Dedifferentiated amniotic fluid mesenchymal stem cell (primary cell): Measurements from ENCODE around the gene MET.

Experiments used
- DNase-seq: peaks from one replicate; pipeline ENCODE4 v3.0.0-alpha.2; 2016; ENCODE audit errors: extremely low spot score

The MET gene

GRCh38 chr7:116783666-116784318 is 111.8 kb downstream of the MET start:
- no peak for DNase-seq

GRCh38 chr7:116784647-116785046 is 112.7 kb downstream of the MET start:
- DNase-seq: no peak

GRCh38 chr7:116785843-116786242 is 113.8 kb downstream of the MET start:
- DNase-seq: no peak

- DNase-seq: no peak
These were observed 114.9 kb downstream of the MET start for GRCh38 chr7:116786791-116787443.

GRCh38 chr7:116787881-116788280 is 115.9 kb downstream of the MET start:
- DNase-seq: no peak

- DNase-seq: no peak
These were observed 116.7 kb downstream of the MET start for GRCh38 chr7:116788572-116789197.

GRCh38 chr7:116790025-116790424 is 118.0 kb downstream of the MET start:
- no peak for DNase-seq

- DNase-seq: no peak
These were observed 120.8 kb downstream of the MET start for GRCh38 chr7:116792813-116793212.

- DNase-seq: no peak
These were observed 121.9 kb downstream of the MET start for GRCh38 chr7:116793795-116794340.

- DNase-seq: no peak
These were observed 124.5 kb downstream of the MET start for GRCh38 chr7:116796471-116796870.

GRCh38 chr7:116797612-116798011 is 125.6 kb downstream of the MET start:
- peak; percentile 29 for DNase-seq

GRCh38 chr7:116798232-116798631 is 126.2 kb downstream of the MET start:
- no peak for DNase-seq

- DNase-seq: no peak
These were observed 127.9 kb downstream of the MET start for GRCh38 chr7:116799916-116800315.

GRCh38 chr7:116800594-116800993 is 128.6 kb downstream of the MET start:
- no peak for DNase-seq

- peak; percentile 66 for DNase-seq
These were observed 129.2 kb downstream of the MET start for GRCh38 chr7:116801092-116801710.

- DNase-seq: peak; percentile 78
These were observed 130.2 kb downstream of the MET start for GRCh38 chr7:116802144-116802745.

GRCh38 chr7:116802746-116803152 is 130.8 kb downstream of the MET start:
- DNase-seq: peak; percentile 68

GRCh38 chr7:116804471-116804870 is 132.5 kb downstream of the MET start:
- DNase-seq: no peak

GRCh38 chr7:116805100-116805544 is 133.1 kb downstream of the MET start:
- DNase-seq: peak; percentile 66

- no peak for DNase-seq
These were observed 134.3 kb downstream of the MET start for GRCh38 chr7:116806046-116806944.

GRCh38 chr7:116807011-116807560 is 135.1 kb downstream of the MET start:
- no peak for DNase-seq
